GM18867 (cell line): ENCODE measurements around the gene LECT2.
A peak's percentile ranks its signal among the peaks of the same experiment; 100 is the strongest.

ENCODE experiments used
- ATAC-seq: cut with Tn5 transposase; IDR thresholded peaks from one replicate; pipeline ENCODE4 v1.9.1; 2021; ENCODE audit warnings: mild to moderate bottlenecking, moderate library complexity; ENCODE audit not compliant: unreplicated experiment

The LECT2 gene

DNA sequence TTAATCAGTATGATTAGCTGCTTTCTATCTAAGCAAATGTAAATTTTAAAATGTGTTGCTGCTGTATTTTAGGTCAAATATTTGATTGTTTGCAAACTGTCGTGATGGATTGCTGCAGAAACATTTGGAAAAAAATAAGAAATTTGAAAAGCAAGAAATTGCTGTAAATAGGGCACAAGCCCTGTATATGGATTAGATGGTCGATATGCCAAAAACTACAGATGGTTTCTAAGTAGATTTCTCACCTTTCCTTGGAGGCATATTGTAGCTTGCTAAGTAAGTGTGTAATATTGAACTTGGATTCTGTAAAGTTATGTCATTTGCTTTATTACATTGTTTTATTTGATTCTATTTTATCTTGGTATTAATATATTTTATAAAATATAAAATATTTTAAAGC is 13.1 kb downstream of the LECT2 start:
- ATAC-seq = no peak

DNA sequence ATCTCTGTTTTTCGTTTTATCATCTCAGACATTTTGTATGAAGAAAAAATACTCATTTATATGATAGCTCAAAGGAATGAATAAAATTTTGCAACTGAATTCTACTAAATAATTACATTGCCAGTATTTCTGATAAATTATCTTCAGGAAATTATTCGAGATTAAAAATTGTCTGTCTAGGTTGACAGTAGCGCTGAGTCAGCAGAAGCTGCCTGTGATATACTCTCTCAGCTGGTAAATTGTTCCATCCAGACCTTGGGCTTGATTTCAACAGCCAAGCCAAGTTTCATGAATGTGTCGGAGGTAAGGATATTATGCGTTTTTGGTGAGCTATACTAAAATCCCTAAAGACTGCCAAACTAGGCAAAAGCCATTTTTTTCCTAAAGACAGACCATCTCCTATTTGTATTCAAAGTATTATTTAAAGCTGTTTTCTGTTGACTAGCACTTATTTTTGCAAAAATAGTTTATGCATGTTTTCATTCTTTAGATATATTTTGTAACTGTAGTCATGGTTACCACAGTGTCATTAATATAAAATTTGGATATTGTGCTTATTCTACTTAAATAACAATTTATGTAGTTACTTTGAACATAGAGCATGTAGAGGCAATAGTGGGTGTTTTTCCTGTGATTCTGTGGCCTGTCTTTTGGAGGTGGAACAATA is 17.4 kb downstream of the LECT2 start:
- no peak for ATAC-seq

DNA sequence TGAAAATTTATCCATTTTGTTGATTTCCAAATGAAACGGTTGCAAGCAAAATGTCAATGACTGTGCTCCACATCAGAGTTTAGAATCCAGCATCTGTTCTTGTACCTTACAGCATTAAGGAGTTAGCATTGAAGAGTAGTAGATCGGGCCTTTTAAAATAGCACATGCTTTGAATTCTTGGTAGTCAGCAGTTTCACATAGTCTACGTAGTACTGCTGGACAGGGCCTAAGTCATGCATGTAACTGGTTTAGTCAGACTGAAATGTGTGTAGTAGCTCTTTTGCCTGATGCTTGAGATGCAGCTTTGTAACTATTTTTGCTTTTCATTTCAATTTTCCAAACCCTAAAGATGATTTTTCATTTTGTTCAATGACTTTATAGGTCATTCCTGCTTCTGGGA is 19.8 kb downstream of the LECT2 start:
- ATAC-seq = no peak

- ATAC-seq = no peak
Observed at GRCh38 chr5:135930949-135931295, 23.9 kb downstream of the LECT2 start.

DNA sequence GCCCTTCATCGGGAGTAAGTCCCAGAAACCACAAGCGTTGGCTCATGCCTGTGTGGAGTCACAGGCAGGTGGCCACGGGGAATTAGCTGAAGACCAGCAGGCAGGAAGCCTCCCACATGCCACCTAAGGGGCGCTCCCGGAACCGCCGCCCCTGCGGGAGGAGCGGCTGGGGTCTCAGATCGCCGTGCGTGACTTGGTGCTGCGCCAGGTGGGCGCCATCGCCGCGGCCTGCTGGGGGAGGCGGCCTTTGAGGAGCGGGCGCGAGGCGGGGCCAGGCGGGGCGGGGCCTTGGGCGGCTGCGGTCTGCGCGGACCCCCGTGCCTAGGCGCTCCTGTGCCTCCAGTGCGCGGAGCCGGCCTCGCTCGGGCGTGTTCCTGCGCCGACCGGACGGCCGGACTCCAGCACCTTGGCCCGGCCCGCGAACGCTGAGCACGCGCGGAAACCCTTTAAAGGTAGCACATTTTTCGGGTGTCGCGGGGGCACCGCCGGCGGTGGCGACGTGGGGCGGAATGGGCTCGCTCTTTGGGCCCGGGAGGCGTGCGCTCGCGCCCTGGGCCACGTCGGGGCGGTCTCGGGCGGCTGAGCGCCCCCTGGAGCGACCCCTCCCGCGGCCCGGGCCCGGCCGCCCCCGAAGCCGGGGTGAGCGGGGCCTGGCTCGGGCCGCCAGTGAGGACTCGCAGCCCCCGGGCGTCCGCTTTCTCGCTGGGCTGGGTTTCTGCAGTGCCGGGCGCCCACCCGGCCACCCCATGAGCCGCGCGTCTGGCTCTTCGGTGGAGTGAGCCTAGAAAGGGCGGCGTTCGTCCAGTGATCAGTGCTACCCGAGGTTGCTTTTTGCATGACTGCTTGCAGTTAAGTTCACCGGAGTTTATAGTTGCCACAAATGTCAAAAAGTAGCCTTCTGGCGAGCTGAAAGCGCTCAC is 24.5 kb downstream of the LECT2 start:
- no peak for ATAC-seq

DNA sequence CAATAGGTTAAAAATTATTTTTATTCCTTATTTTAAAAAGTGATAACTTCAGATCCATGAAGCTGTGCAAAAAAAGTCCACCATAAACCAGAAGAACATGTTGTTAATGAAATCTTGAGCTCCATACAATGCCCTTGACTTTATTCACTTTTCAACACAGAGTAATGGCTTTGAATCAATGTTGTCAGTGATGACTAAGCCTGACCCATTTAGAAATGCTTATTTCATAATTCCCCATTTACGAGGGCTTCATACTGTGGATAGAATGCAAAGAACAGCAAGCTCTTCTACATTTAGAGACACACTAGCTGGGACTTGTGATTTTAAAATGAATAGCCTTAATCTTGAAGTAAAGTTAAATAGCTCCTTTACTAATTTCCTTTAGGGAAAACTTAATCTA is 33.4 kb downstream of the LECT2 start:
- ATAC-seq = no peak

DNA sequence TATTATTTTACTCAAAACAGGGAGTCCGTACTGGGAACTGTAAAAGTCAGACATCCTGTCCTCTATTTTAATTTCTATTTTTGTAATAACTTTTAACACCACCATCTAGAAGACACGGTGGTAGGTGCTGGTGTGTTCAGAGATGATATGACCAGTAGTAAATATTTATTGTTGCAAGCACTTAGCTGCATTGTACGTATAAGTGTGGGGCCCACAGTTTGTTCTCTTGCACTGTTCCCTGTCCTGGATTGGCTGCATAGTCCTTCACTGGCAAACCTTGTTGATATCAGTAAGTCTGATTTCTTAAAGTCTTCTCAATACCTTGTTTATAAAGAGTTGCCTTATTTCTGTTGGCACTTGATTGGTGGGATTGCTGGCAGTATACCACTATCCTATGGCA is 34.6 kb downstream of the LECT2 start:
- ATAC-seq = no peak

GRCh38 chr5:135916638-135917263 is 38.0 kb downstream of the LECT2 start:
- ATAC-seq = peak; percentile 61

- ATAC-seq = no peak
Observed at GRCh38 chr5:135915466-135916001, 39.2 kb downstream of the LECT2 start.

DNA sequence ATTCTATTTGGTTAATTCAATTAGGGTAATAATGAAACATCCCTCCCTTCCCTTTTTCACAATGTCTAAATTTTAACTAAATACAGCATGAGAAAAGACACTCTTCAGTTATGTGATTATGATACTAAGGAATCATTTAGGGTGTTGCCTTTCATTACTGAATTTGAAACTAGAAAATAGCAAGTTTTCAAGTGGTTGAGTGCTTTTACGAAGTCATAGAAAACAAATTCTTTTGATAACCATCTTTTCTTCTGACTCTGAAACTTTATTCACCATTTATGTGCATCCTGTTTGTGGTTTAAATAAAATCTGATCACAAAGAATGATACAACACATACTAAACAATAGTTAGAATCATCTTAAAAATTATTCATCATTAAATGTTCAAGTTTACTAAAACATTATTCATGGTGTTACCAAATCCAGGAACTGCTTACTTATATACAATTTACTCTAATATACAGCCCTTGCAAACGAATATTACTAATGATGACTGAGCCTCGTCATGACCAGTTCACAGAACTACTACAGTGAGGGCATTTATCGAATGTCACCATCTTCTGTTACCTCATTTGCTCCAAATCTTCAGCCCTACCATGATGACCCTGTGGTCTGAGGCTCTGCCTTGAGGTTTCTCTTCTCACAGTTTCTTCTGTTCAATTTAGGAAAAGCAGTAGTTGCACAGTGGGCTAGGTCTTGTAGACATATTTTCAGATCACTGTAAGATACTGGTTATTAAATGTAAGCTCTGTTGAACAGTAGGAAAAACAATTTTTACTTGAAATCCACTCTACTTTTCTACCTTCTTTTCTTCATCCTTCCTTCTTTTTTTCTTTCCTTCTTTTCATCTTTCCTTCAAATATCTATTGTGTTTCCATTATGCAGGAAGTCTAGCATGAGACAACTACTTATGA is 40.8 kb downstream of the LECT2 start:
- ATAC-seq = no peak

DNA sequence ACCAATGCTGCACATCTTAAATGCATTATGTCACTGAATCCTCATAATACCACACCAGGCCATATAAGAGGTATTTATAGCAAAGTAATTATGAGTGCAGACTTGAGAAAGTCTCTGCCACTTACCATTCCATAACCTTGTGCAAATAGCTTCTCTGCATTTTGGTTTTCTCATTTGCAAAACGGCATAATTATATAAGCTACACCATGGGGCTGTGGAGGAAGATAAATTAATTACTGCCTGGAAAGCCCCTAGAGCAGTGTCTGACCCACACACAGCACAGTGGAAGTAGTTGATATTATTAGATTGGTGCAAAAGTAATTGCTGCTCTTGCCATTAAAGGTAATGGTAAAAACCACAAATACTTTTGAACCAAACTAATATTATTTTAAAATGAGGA is 49.6 kb downstream of the LECT2 start:
- no peak for ATAC-seq

- no peak for ATAC-seq
Observed at GRCh38 chr5:135901633-135902032, 53.1 kb downstream of the LECT2 start.

GRCh38 chr5:135900276-135900675 is 54.5 kb downstream of the LECT2 start:
- ATAC-seq = no peak

GRCh38 chr5:135898651-135899050 is 56.1 kb downstream of the LECT2 start:
- ATAC-seq = no peak
